GM21360 (cell line): ENCODE results near the gene CLK2.
"Not testable (repeated sequence)": the region's sequence is repeated elsewhere in the genome, so short reads cannot be mapped to it uniquely, and the experiment has no call there.

Experiments used
- ATAC-seq: cut with Tn5 transposase; IDR thresholded peaks from one replicate; pipeline ENCODE4 v1.9.1; 2021; ENCODE audit warnings: mild to moderate bottlenecking, moderate library complexity; ENCODE audit not compliant: unreplicated experiment

The CLK2 gene

DNA sequence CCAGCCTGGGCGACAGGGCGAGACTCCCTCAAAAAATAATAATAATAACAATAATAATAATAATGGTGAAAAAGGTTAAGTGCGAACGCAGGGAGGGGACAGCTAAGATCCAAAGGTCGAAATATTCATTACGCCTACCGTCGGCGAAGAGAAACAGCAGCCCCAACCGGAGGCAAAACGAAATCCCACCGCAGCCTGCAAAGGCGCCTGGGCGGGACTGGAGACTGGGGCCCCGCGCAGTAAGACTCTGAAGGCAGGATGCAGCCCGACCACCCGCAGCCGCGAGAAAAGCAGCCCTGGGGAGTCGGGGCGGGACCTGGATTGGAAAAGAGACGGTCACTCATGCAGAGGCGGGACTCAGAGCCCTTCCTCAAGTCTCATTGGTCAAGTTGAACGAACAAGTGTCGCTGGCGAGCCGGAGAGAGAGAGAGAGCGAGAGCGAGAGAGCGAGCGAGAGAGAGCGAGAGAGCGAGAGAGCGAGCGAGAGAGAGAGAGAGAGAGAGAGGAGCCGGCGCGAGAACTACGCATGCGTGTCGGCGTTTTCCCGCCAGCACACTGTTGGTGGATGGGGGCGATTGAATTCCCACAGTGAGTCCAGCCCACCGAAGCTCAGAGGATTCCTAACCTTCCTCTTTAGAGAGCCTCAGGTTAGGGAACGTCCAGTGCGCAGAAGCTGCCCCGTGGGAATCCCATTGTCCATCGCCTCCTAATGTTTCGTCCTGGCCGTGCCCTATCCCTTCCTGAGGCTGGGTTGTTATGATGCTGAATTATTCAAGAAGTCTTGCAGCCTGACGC is 28.7 kb downstream of the CLK2 start:
- peak; percentile 77 for ATAC-seq

- ATAC-seq = no peak
Observed at GRCh38 chr1:155242805-155243358, 30.4 kb downstream of the CLK2 start.

GRCh38 chr1:155241841-155242264 is 31.5 kb downstream of the CLK2 start:
- no peak for ATAC-seq

GRCh38 chr1:155241069-155241679 is 32.1 kb downstream of the CLK2 start:
- no peak for ATAC-seq

GRCh38 chr1:155236451-155236850 is 36.9 kb downstream of the CLK2 start:
- ATAC-seq = no peak

DNA sequence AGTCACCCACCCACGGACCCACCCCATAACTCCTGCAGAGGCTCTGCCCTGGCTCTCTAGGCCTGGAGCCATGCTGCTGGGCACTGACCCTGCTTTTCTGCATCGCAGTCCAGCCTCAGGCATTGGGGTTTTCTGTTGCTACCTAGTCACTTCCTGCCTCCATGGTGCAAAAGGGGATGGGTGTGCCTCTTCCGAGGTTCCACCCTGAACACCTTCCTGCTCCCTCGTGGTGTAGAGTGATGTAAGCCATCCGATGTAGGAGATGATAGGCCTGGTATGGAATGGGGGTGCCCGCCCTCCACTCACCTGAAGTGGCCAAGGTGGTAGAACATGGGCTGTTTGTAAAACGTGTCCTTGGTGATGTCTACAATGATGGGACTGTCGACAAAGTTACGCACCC is 37.9 kb downstream of the CLK2 start:
- not testable (repeated sequence) for ATAC-seq

- ATAC-seq = not testable (repeated sequence)
Observed at GRCh38 chr1:155233502-155233901, 39.8 kb downstream of the CLK2 start.

- ATAC-seq = not testable (repeated sequence)
Observed at GRCh38 chr1:155232001-155232978, 41.0 kb downstream of the CLK2 start.

DNA sequence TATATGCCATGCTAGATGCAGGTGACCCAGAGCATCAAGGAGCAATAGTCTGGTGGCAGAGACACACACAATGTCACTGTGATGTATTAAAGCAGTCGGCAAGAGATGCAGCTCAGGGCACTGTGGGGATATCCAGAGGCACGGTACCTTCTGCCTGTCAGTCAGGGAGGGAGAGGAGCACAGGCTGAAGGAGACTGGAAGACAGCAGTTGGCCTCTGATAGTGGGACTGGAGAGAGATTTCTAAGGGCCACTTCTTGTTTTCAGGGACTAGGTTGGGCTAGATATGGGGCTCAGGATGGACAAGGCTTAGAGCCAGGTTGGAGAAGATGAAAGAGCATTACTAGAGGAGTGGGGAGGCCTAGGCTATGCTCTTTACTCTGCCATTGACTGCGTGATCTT is 42.0 kb downstream of the CLK2 start:
- ATAC-seq = not testable (repeated sequence)

DNA sequence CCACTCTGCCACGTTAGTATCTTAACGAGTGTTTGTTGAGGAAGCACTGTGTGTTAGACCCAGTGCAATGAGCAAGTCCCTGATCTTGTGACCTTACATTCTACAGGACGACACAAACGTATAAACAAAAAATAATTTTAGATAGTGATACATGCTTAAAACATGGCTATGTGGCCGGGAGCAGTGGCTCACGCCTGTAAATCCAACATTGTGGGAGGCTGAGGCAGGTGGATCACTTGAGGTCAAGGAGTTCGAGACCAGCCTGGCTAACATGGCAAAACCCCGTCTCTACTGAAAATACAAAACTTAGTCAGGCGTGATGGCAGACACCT is 45.2 kb downstream of the CLK2 start:
- ATAC-seq = no peak

DNA sequence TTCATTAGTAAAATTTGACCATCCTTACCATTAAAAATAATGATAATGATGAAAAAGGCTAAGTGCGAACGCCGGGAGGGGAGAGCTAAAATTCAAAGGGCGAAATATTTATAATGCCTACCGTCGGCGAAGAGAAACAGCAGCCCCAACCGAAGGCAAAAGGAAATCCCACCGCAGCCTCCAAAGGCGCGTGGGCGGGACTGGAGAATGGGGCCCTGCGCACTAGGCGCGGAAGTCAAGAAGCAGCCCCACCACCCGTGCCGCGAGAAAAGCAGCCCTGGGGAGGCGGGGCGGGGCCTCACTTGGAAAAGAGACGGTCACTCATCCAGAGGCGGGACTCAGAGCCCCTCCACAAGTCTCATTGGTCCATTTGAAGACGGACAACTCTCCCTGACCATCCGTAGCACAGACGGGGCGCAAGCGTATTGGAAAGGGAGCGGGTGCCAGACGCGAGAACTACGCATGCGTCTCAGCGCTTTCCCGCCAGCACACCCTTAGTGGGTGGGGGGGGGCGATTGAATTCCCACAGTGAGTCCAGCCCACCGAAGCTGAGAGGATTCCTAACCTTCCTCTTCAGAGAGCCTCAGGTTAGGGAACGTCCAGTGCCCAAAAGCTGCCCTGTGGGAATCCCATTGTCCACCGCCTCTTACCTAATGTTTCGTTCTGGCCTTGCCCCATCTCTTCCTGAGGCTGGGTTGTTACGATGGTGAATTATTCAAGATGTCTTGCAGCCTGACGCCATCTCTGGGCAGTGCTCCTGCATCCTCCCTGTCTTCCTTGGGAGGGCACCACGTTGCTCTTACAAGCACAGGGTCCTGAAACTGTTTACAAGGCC is 45.8 kb downstream of the CLK2 start:
- ATAC-seq = peak; percentile 89

- ATAC-seq = no peak
Observed at GRCh38 chr1:155226910-155227260, 46.4 kb downstream of the CLK2 start.

GRCh38 chr1:155226188-155226909 is 47.0 kb downstream of the CLK2 start:
- ATAC-seq = no peak

DNA sequence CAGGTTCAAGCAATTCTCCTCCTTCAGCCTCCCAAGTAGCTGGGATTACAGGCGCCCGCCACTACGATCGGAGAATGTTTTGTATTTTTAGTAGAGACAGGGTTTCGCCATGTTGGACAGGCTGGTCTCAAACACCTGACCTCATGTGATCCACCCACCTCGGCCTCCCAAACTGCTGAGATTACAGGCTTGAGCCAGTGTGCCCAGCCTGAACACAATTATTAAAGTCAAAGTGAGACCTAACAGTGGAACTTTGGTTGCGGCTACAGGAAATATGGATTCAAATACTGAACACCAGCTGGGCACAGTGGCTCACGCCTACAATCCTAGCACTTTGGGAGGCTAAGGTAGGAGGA is 47.9 kb downstream of the CLK2 start:
- ATAC-seq = not testable (repeated sequence)

DNA sequence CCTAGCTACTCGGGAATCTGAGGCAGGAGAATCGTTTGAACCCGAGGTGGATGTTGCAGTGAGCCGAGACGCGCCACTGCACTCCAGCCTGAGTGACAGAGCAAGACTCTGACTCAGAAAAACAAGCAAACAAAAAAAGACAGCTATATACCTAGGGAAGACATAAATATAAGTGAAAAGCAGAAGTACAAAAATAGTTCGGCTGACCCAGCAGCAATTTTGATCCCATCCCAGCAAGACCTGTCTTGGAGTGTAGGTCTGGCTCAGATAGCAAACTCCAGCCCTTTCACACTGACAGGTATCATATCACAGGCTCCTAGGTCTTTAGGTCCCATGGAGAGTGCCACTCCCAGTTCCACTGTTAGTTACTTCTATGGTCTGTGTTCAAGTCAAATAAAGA is 50.3 kb downstream of the CLK2 start:
- no peak for ATAC-seq

GRCh38 chr1:155220211-155220965 is 52.9 kb downstream of the CLK2 start:
- not testable (repeated sequence) for ATAC-seq

GRCh38 chr1:155219592-155220031 is 53.7 kb downstream of the CLK2 start:
- ATAC-seq = no peak

GRCh38 chr1:155218854-155219591 is 54.3 kb downstream of the CLK2 start:
- ATAC-seq = no peak
